Lung (tissue), 12 donors: ENCODE data around the gene BCL11A. TPM values are rescaled to one million over a fixed set of nuclear protein-coding genes. Genes with fewer than 3 reads are reported as not detected.
A peak's percentile ranks its signal among the peaks of the same experiment; 100 is the strongest.

Experiments
- ATAC-seq: fragments of 200-7000 bp; cut with Tn5 transposase; one replicate; pipeline ENCODE4 v1.9.1; 2020; ENCODE audit warnings: moderate number of reproducible peaks; ENCODE audit not compliant: insufficient read depth, low FRiP score
- DNase-seq, 3 donors: peaks; one replicate each; pipeline ENCODE4 v3.0.0-alpha.2; 2013 to 2017
- H3K27ac ChIP-seq, 2 donors: one replicate each; pipeline ENCODE4 v1.5.1; 2013; ENCODE audit warnings: mild to moderate bottlenecking in 2 of 2, moderate library complexity in 2 of 2, control low read depth in 1 of 2, inconsistent platforms in 1 of 2, low read depth in 1 of 2, low read length in 1 of 2
- H3K27me3 ChIP-seq, 3 donors: one replicate each; pipeline ENCODE4 v1.5.1; 2013; ENCODE audit warnings: low read length in 2 of 3; ENCODE audit not compliant: control insufficient read depth in 3 of 3, insufficient read depth in 3 of 3
- H3K36me3 ChIP-seq, 4 donors: one replicate each; pipeline ENCODE4 v1.5.1; 2013; ENCODE audit warnings: low read length in 4 of 4, mild to moderate bottlenecking in 1 of 4, moderate library complexity in 1 of 4; ENCODE audit not compliant: control insufficient read depth in 4 of 4, insufficient read depth in 4 of 4
- H3K4me1 ChIP-seq, 5 donors: one replicate each; pipeline ENCODE4 v1.5.1; 2013; ENCODE audit warnings: low read length in 5 of 5, mild to moderate bottlenecking in 2 of 5, moderate library complexity in 1 of 5; ENCODE audit not compliant: control insufficient read depth in 5 of 5, insufficient read depth in 5 of 5
- H3K4me3 ChIP-seq: one replicate; pipeline ENCODE4 v1.5.1; 2013; ENCODE audit warnings: mild to moderate bottlenecking, control low read depth, moderate library complexity
- H3K9ac ChIP-seq, 2 donors: one replicate each; pipeline ENCODE4 v1.5.1; 2013; ENCODE audit warnings: low read length in 2 of 2, control low read depth in 1 of 2; ENCODE audit not compliant: insufficient read depth in 1 of 2
- H3K9me3 ChIP-seq, 4 donors: one replicate each; pipeline ENCODE4 v1.5.1; 2013; ENCODE audit warnings: low read length in 3 of 4, mild to moderate bottlenecking in 1 of 4, moderate library complexity in 1 of 4; ENCODE audit not compliant: control insufficient read depth in 4 of 4, insufficient read depth in 3 of 4
- CTCF ChIP-seq: IDR thresholded peaks from 2 replicates; pipeline ENCODE4 v1.5.1; 2012; ENCODE audit warnings: mild to moderate bottlenecking; ENCODE audit errors: control extremely low read depth, extremely low read depth
- WGBS, 2 donors: extraction: QIAGEN DNeasy Blood & Tissue Kit; methylation state at CpG; one replicate each; pipeline ENCODE4 v1.1.7; 2013; 5-methylcytosine and 5-hydroxymethylcytosine counted together
- polyA plus RNA-seq, 2 donors: library from polyadenylated mRNA; stranded (reverse); fragments of 200-250 nt; gene quantifications; one replicate each; pipeline ENCODE4 v1.2.1, GENCODE V29; 2013
- total RNA-seq, 2 donors: library from RNA; depleted of rRNA in 1 of 2; stranded (reverse); fragments of >200 nt in 1 of 2; gene quantifications; one replicate each; pipeline ENCODE4 v1.2.1, GENCODE V29; 2014 to 2021
- donor health status: control.
- donor health status: control.
- donor health status: Bipolar disorder and iron deficiency.
- donor health status: healthy.
- donor health status: DM: yes; HTN: yes; CAD: no.

Gene BCL11A
- total and polyA plus RNA-seq, 4 donors, result 1.5 to 21.1 (median 4.7) TPM

- no peak overlapping the region for H3K4me3 ChIP-seq
- ATAC-seq (no peak), DNase-seq (no peak)
- no peak overlapping the region for H3K9ac ChIP-seq
- H3K27ac ChIP-seq, result no peak overlapping the region
- WGBS, 2 donors, result 97% methylated on average over 76 of the region's 76 CpGs
- H3K27me3 ChIP-seq, result no peaks in the 10 kb centered on the region
- H3K9me3 ChIP-seq, result no peaks in the 10 kb centered on the region
- H3K4me1 ChIP-seq, result peaks cover 0 to 19% (median 0%) of the 10 kb centered on the region in 5 donors
- no peaks in the 10 kb centered on the region for H3K36me3 ChIP-seq
- no peak for TF ChIP-seq CTCF
These were observed 92.7 kb downstream of the BCL11A start for GRCh38 chr2:60460577-60461420.

GRCh38 chr2:60459851-60460250 lies 93.6 kb downstream of the BCL11A start:
- Histone ChIP-seq H3K27me3 (no peaks in the 10 kb centered on the region), H3K9ac (no peak overlapping the region), H3K4me1 (peaks cover 0 to 19% (median 0%) of the 10 kb centered on the region in 5 donors), H3K4me3 (no peak overlapping the region), H3K36me3 (no peaks in the 10 kb centered on the region), H3K9me3 (no peaks in the 10 kb centered on the region), H3K27ac (no peak overlapping the region)
- no peak for ATAC-seq
- TF ChIP-seq CTCF, result no peak
- 40 to 50% methylated on average over 5 of the region's 5 CpGs for WGBS, 2 donors
- DNase-seq, result peak in 2 of 3 donors; percentile 55 to 67

GRCh38 chr2:60456115-60456770 lies 97.2 kb downstream of the BCL11A start:
- DNase-seq (no peak), ATAC-seq (no peak)
- no peak overlapping the region for H3K9ac ChIP-seq
- no peak overlapping the region for H3K27ac ChIP-seq
- TF ChIP-seq CTCF, result no peak
- no peaks in the 10 kb centered on the region for H3K36me3 ChIP-seq
- peaks cover 0 to 7% (median 0%) of the 10 kb centered on the region in 5 donors for H3K4me1 ChIP-seq
- H3K4me3 ChIP-seq, result no peak overlapping the region
- no peaks in the 10 kb centered on the region for H3K27me3 ChIP-seq
- no peaks in the 10 kb centered on the region for H3K9me3 ChIP-seq
- WGBS, 2 donors, result 87 to 91% methylated on average over 6 of the region's 6 CpGs
